H9 (cell line): ENCODE results near the gene FRY. TPM values are rescaled to one million over a fixed set of nuclear protein-coding genes. Genes with fewer than 3 reads are reported as not detected.

Experiments used
- DNase-seq: peaks from one replicate; pipeline ENCODE4 v3.0.0-alpha.2; 2017
- H2AFZ ChIP-seq: one replicate; pipeline ENCODE4 v1.6.1; 2013; ENCODE audit warnings: mild to moderate bottlenecking, low read length, control low read depth, moderate library complexity
- H2AK5ac ChIP-seq: 2 replicates; pipeline ENCODE4 v1.6.1; 2013; ENCODE audit warnings: low read length, control low read depth, mixed read lengths; ENCODE audit not compliant: insufficient read length
- H2BK120ac ChIP-seq: one replicate; pipeline ENCODE4 v1.6.1; 2013; ENCODE audit warnings: low read depth, mild to moderate bottlenecking, low read length, control low read depth, inconsistent platforms; ENCODE audit not compliant: poor library complexity, severe bottlenecking
- H2BK12ac ChIP-seq: 2 replicates; pipeline ENCODE4 v1.6.1; 2013; ENCODE audit warnings: low read length, control low read depth, mixed read lengths, low read depth; ENCODE audit not compliant: insufficient read length
- H2BK15ac ChIP-seq: 2 replicates; pipeline ENCODE4 v1.6.1; 2013; ENCODE audit warnings: low read depth, low read length, control low read depth
- H2BK20ac ChIP-seq: one replicate; pipeline ENCODE4 v1.6.1; 2013; ENCODE audit warnings: low read depth, mild to moderate bottlenecking, low read length, control low read depth, inconsistent platforms; ENCODE audit not compliant: poor library complexity, severe bottlenecking
- H2BK5ac ChIP-seq: 2 replicates; pipeline ENCODE4 v1.6.1; 2013; ENCODE audit warnings: low read length, control low read depth, mixed read lengths; ENCODE audit not compliant: insufficient read length
- H3K14ac ChIP-seq: 2 replicates; pipeline ENCODE4 v1.6.1; 2013; ENCODE audit warnings: low read length, control low read depth; ENCODE audit not compliant: insufficient read depth
- H3K18ac ChIP-seq: 2 replicates; pipeline ENCODE4 v1.6.1; 2013; ENCODE audit warnings: low read depth, mild to moderate bottlenecking, mixed read lengths, low read length, control low read depth; ENCODE audit not compliant: insufficient read length
- H3K23ac ChIP-seq: 2 replicates; pipeline ENCODE4 v1.6.1; 2013; ENCODE audit warnings: low read length, control low read depth, mixed read lengths, low read depth; ENCODE audit not compliant: insufficient read length
- H3K23me2 ChIP-seq: 2 replicates; pipeline ENCODE4 v1.6.1; 2013; ENCODE audit warnings: low read depth, mild to moderate bottlenecking, mixed read lengths, low read length, control low read depth; ENCODE audit not compliant: insufficient read length, poor library complexity, severe bottlenecking
- H3K27ac ChIP-seq: 2 replicates; pipeline ENCODE4 v1.5.1; 2013; ENCODE audit warnings: low read length, control low read depth, mixed read lengths, low read depth; ENCODE audit not compliant: insufficient read length
- H3K27me3 ChIP-seq: 2 replicates; pipeline ENCODE4 v1.6.1; 2013; ENCODE audit warnings: low read length, control low read depth, inconsistent platforms; ENCODE audit not compliant: insufficient read depth
- H3K4ac ChIP-seq: 2 replicates; pipeline ENCODE4 v1.6.1; 2013; ENCODE audit warnings: low read depth, mild to moderate bottlenecking, control low read depth, inconsistent platforms, low read length, moderate library complexity
- H3K4me1 ChIP-seq: 2 replicates; pipeline ENCODE4 v1.6.1; 2013; ENCODE audit warnings: low read length, control low read depth, inconsistent platforms; ENCODE audit not compliant: insufficient read depth
- H3K4me2 ChIP-seq: 2 replicates; pipeline ENCODE4 v1.6.1; 2013; ENCODE audit warnings: low read length, control low read depth, mixed read lengths; ENCODE audit not compliant: insufficient read length, insufficient read depth
- H3K56ac ChIP-seq: 2 replicates; pipeline ENCODE4 v1.6.1; 2013; ENCODE audit warnings: low read depth, mild to moderate bottlenecking, mixed read lengths, low read length, control low read depth; ENCODE audit not compliant: insufficient read length
- H3K79me1 ChIP-seq: 2 replicates; pipeline ENCODE4 v1.6.1; 2013; ENCODE audit warnings: low read depth, mild to moderate bottlenecking, moderate library complexity, low read length, control low read depth, inconsistent platforms; ENCODE audit not compliant: insufficient read depth, poor library complexity, severe bottlenecking
- H3K79me2 ChIP-seq: 2 replicates; pipeline ENCODE4 v1.6.1; 2013; ENCODE audit warnings: low read length, control low read depth, inconsistent platforms; ENCODE audit not compliant: insufficient read depth
- H3K9ac ChIP-seq: 2 replicates; pipeline ENCODE4 v1.6.1; 2013; ENCODE audit warnings: low read length, control low read depth, mixed read lengths; ENCODE audit not compliant: insufficient read length; ENCODE audit errors: extremely low read depth
- H3K9me3 ChIP-seq: one replicate; pipeline ENCODE4 v1.6.1; 2013; ENCODE audit warnings: low read depth, low read length, inconsistent platforms; ENCODE audit not compliant: control insufficient read depth
- H3T11ph ChIP-seq: one replicate; pipeline ENCODE4 v1.6.1; 2013; ENCODE audit warnings: mild to moderate bottlenecking, low read length, control low read depth, inconsistent platforms
- H4K20me1 ChIP-seq: one replicate; pipeline ENCODE4 v1.6.1; 2013; ENCODE audit not compliant: control insufficient read depth, insufficient read length, insufficient read depth
- H4K5ac ChIP-seq: 2 replicates; pipeline ENCODE4 v1.6.1; 2013; ENCODE audit warnings: low read depth, mild to moderate bottlenecking, mixed read lengths, low read length, control low read depth; ENCODE audit not compliant: insufficient read length
- H4K8ac ChIP-seq: replicated peaks from 2 replicates; pipeline ENCODE4 v1.6.1; 2013; ENCODE audit warnings: low read length, control low read depth, mixed read lengths, low read depth; ENCODE audit not compliant: insufficient read length
- H4K91ac ChIP-seq: 2 replicates; pipeline ENCODE4 v1.6.1; 2013; ENCODE audit warnings: low read depth, mild to moderate bottlenecking, moderate library complexity, mixed read lengths, low read length, control low read depth; ENCODE audit not compliant: insufficient read length
- H3K27ac Mint-ChIP-seq, 3 experiments: 2 replicates in 2 of 3; 3 replicates in 1 of 3; pipeline ENCODE4 v1.8.0; 2020 to 2021; ENCODE audit warnings: mixed read lengths in 3 of 3, mild to moderate bottlenecking in 1 of 3, moderate library complexity in 1 of 3
- H3K27me3 Mint-ChIP-seq: 2 replicates; pipeline ENCODE4 v1.8.0; 2021; ENCODE audit warnings: low read depth, mild to moderate bottlenecking, moderate library complexity, mixed read lengths
- H3K36me3 Mint-ChIP-seq, 3 experiments: 2 replicates in 2 of 3; 3 replicates in 1 of 3; pipeline ENCODE4 v1.8.0; 2020 to 2021; ENCODE audit warnings: low read depth in 3 of 3, mixed read lengths in 3 of 3; ENCODE audit not compliant: insufficient read depth in 1 of 3
- H3K4me1 Mint-ChIP-seq, 2 experiments: 2 replicates each; pipeline ENCODE4 v1.8.0; 2020; ENCODE audit warnings: mixed read lengths in 2 of 2
- H3K4me3 Mint-ChIP-seq, 2 experiments: 2 replicates in 1 of 2; 3 replicates in 1 of 2; pipeline ENCODE4 v1.8.0; 2020 to 2021; ENCODE audit warnings: mild to moderate bottlenecking in 2 of 2, mixed read lengths in 2 of 2, moderate library complexity in 1 of 2
- H3K9me3 Mint-ChIP-seq, 2 experiments: 2 replicates in 1 of 2; 3 replicates in 1 of 2; pipeline ENCODE4 v1.8.0; 2020; ENCODE audit warnings: mild to moderate bottlenecking in 2 of 2, mixed read lengths in 2 of 2, moderate library complexity in 1 of 2
- total RNA-seq: library from RNA; stranded (reverse); gene quantifications from 2 replicates; pipeline ENCODE4 v1.2.1, GENCODE V29; 2021
- TF ChIP-seq, protein P1 (sequence below): fragments of 200-600 bp; sonication (generic); conservative IDR thresholded peaks from 3 replicates; pipeline ENCODE4 v1.8.0; 2021; ENCODE audit warnings: antibody characterized with exemption, mild to moderate bottlenecking

FRY gene
- total RNA-seq, 1 experiment from 2014 or later = 5.2 TPM

DNA sequence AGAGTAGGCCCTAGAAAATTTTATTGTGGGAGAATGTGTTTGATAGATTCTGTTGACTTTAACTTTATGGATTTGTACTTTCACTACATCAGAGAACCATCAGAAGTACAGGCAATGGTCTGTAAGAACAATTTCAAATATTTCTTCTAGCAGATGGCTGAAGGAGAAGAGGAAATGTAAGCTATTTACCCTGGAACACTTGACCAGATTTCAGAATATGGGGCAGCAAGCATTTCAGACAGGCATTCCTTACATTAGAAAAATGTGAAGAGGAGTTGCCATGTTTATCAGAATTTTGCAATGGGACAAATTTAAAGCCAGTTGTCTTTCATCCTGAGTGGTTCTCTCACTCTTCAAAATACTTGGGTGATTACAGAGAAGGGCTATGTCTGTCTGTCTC lies 7.5 kb downstream of the FRY start:
- H3K4me1 Mint-ChIP-seq = peaks cover 18 to 23% of the 10 kb centered on the region in 2 experiments
- H3K23me2 ChIP-seq = no peaks in the 10 kb centered on the region
- TF ChIP-seq, protein P1, sequence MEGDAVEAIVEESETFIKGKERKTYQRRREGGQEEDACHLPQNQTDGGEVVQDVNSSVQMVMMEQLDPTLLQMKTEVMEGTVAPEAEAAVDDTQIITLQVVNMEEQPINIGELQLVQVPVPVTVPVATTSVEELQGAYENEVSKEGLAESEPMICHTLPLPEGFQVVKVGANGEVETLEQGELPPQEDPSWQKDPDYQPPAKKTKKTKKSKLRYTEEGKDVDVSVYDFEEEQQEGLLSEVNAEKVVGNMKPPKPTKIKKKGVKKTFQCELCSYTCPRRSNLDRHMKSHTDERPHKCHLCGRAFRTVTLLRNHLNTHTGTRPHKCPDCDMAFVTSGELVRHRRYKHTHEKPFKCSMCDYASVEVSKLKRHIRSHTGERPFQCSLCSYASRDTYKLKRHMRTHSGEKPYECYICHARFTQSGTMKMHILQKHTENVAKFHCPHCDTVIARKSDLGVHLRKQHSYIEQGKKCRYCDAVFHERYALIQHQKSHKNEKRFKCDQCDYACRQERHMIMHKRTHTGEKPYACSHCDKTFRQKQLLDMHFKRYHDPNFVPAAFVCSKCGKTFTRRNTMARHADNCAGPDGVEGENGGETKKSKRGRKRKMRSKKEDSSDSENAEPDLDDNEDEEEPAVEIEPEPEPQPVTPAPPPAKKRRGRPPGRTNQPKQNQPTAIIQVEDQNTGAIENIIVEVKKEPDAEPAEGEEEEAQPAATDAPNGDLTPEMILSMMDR = no peak
- no peak overlapping the region for H3K27ac Mint-ChIP-seq
- H3K27me3 Mint-ChIP-seq = no peaks in the 10 kb centered on the region; the same call in 1 of the 2 replicates
- H4K20me1 ChIP-seq = no peaks in the 10 kb centered on the region
- H3K27ac ChIP-seq = no peak overlapping the region
- H2AK5ac ChIP-seq = no peak overlapping the region
- H2BK5ac ChIP-seq = no peak overlapping the region
- no peak for DNase-seq
- H2AFZ ChIP-seq = no peak overlapping the region
- no peak overlapping the region for H4K5ac ChIP-seq
- no peak overlapping the region for H3K9ac ChIP-seq
- H2BK12ac ChIP-seq = no peak overlapping the region
- H3K36me3 Mint-ChIP-seq = peaks cover 0 to 4% (median 0%) of the 10 kb centered on the region in 3 experiments; a peak in 1 of 7 replicates
- no peak overlapping the region for H3K4me3 Mint-ChIP-seq
- H3T11ph ChIP-seq = no peak overlapping the region
- no peak overlapping the region for H4K8ac ChIP-seq
- H4K91ac ChIP-seq = no peak overlapping the region
- no peak overlapping the region for H2BK15ac ChIP-seq
- no peaks in the 10 kb centered on the region for H3K79me2 ChIP-seq
- no peak overlapping the region for H3K18ac ChIP-seq
- H3K23ac ChIP-seq = no peak overlapping the region
- no peaks in the 10 kb centered on the region; the same call in 1 of the 2 replicates for H3K4me1 ChIP-seq
- no peak overlapping the region for H2BK20ac ChIP-seq
- no peaks in the 10 kb centered on the region for H3K27me3 ChIP-seq
- H3K4me2 ChIP-seq = no peak overlapping the region
- no peaks in the 10 kb centered on the region for H3K9me3 Mint-ChIP-seq
- no peak overlapping the region for H3K4ac ChIP-seq
- no peak overlapping the region for H3K56ac ChIP-seq
- H2BK120ac ChIP-seq = no peak overlapping the region
- no peaks in the 10 kb centered on the region for H3K79me1 ChIP-seq
- no peak overlapping the region for H3K14ac ChIP-seq
- no peaks in the 10 kb centered on the region for H3K9me3 ChIP-seq
